Central memory CD8-positive, alpha-beta T cell (primary cell): ENCODE data around the gene AGPAT2.
A peak's percentile ranks its signal among the peaks of the same experiment; 100 is the strongest.

Experiments used
- ATAC-seq: fragments of 150-1000 bp; cut with Tn5 transposase; replicated peaks from 2 replicates; pipeline ENCODE4 v1.10.0; 2022; ENCODE audit warnings: mild to moderate bottlenecking, moderate FRiP score, moderate number of reproducible peaks; ENCODE audit not compliant: poor library complexity, severe bottlenecking; ENCODE audit errors: extremely low read depth
- DNase-seq, 2 donors: peaks; one replicate each; pipeline ENCODE4 v3.0.0; 2021; ENCODE audit warnings: low spot score in 2 of 2
- H3K27ac Mint-ChIP-seq: one replicate; pipeline ENCODE4 v1.8.0; 2022; ENCODE audit warnings: low read depth, mild to moderate bottlenecking, moderate library complexity, mixed read lengths
- H3K27me3 Mint-ChIP-seq: one replicate; pipeline ENCODE4 v1.8.0; 2022; ENCODE audit warnings: mixed read lengths
- H3K36me3 Mint-ChIP-seq: one replicate; pipeline ENCODE4 v1.8.0; 2022; ENCODE audit warnings: mild to moderate bottlenecking, moderate library complexity, mixed read lengths; ENCODE audit not compliant: insufficient read depth
- H3K4me1 Mint-ChIP-seq: one replicate; pipeline ENCODE4 v1.8.0; 2022; ENCODE audit warnings: mixed read lengths
- H3K4me3 Mint-ChIP-seq: one replicate; pipeline ENCODE4 v1.8.0; 2022; ENCODE audit warnings: mild to moderate bottlenecking, moderate library complexity, mixed read lengths
- H3K9me3 Mint-ChIP-seq: one replicate; pipeline ENCODE4 v1.8.0; 2022; ENCODE audit warnings: mixed read lengths

The AGPAT2 gene

GRCh38 chr9:136686794-136687711 lies at the start of gene AGPAT2:
TSS of gene AGPAT2 (minus strand) at chr9:136687457. CDS start at chr9:136687357, 100 bp downstream.
- DNase-seq: no peak

GRCh38 chr9:136735812-136736480 lies 48.7 kb upstream of the AGPAT2 start:
- Mint-ChIP-seq H3K27me3 (no peaks in the 10 kb centered on the region), H3K36me3 (no peaks in the 10 kb centered on the region), H3K27ac (no peak overlapping the region), H3K9me3 (no peaks in the 10 kb centered on the region), H3K4me1 (no peaks in the 10 kb centered on the region), H3K4me3 (no peak overlapping the region)
- DNase-seq (no peak), ATAC-seq (no peak)

More at GRCh38 chr9:136686794-136687711, at the start of gene AGPAT2:
- no peaks in the 10 kb centered on the region for H3K9me3 Mint-ChIP-seq
- peak; percentile 71 for ATAC-seq
- no peaks in the 10 kb centered on the region for H3K27me3 Mint-ChIP-seq
- H3K27ac Mint-ChIP-seq: no peak within 1 kb of the TSS
- no peaks in the 10 kb centered on the region for H3K36me3 Mint-ChIP-seq
- H3K4me3 Mint-ChIP-seq: peak within 1 kb of the TSS; percentile 68
- no peaks in the 10 kb centered on the region for H3K4me1 Mint-ChIP-seq

GRCh38 chr9:136734837-136735496 lies 47.7 kb upstream of the AGPAT2 start:
- H3K36me3 Mint-ChIP-seq: peaks cover 2% of the 10 kb centered on the region
- H3K4me3 Mint-ChIP-seq: no peak overlapping the region
- DNase-seq: no peak
- H3K4me1 Mint-ChIP-seq: no peaks in the 10 kb centered on the region
- no peak overlapping the region for H3K27ac Mint-ChIP-seq
- ATAC-seq: no peak
- no peaks in the 10 kb centered on the region for H3K27me3 Mint-ChIP-seq
- no peaks in the 10 kb centered on the region for H3K9me3 Mint-ChIP-seq

GRCh38 chr9:136733611-136734010 lies 46.4 kb upstream of the AGPAT2 start:
- Mint-ChIP-seq H3K4me1 (peaks cover 6% of the 10 kb centered on the region), H3K27ac (no peak overlapping the region), H3K27me3 (no peaks in the 10 kb centered on the region), H3K4me3 (no peak overlapping the region), H3K9me3 (no peaks in the 10 kb centered on the region), H3K36me3 (peaks cover 9% of the 10 kb centered on the region)
- DNase-seq (no peak), ATAC-seq (no peak)

GRCh38 chr9:136732444-136733178 lies 45.4 kb upstream of the AGPAT2 start:
- DNase-seq (no peak), ATAC-seq (no peak)
- peaks cover 16% of the 10 kb centered on the region for H3K36me3 Mint-ChIP-seq
- no peak overlapping the region for H3K4me3 Mint-ChIP-seq
- H3K27ac Mint-ChIP-seq: no peak overlapping the region
- H3K4me1 Mint-ChIP-seq: peaks cover 6% of the 10 kb centered on the region
- H3K9me3 Mint-ChIP-seq: no peaks in the 10 kb centered on the region
- no peaks in the 10 kb centered on the region for H3K27me3 Mint-ChIP-seq

GRCh38 chr9:136729926-136730325 lies 42.7 kb upstream of the AGPAT2 start:
- no peak overlapping the region for H3K27ac Mint-ChIP-seq
- H3K36me3 Mint-ChIP-seq: peaks cover 38% of the 10 kb centered on the region
- H3K9me3 Mint-ChIP-seq: no peaks in the 10 kb centered on the region
- ATAC-seq (no peak), DNase-seq (no peak)
- H3K4me3 Mint-ChIP-seq: no peak overlapping the region
- H3K27me3 Mint-ChIP-seq: no peaks in the 10 kb centered on the region
- H3K4me1 Mint-ChIP-seq: peaks cover 16% of the 10 kb centered on the region

- no peak for ATAC-seq
- no peak overlapping the region for H3K27ac Mint-ChIP-seq
- no peaks in the 10 kb centered on the region for H3K27me3 Mint-ChIP-seq
Observed at GRCh38 chr9:136729144-136729543, 41.9 kb upstream of the AGPAT2 start.

GRCh38 chr9:136728548-136729123 lies 41.4 kb upstream of the AGPAT2 start:
- no peak for DNase-seq

More at GRCh38 chr9:136729144-136729543, 41.9 kb upstream of the AGPAT2 start:
- no peaks in the 10 kb centered on the region for H3K9me3 Mint-ChIP-seq
- H3K4me1 Mint-ChIP-seq: peaks cover 20% of the 10 kb centered on the region
- H3K4me3 Mint-ChIP-seq: peak overlapping the region; percentile 37
- peaks cover 45% of the 10 kb centered on the region for H3K36me3 Mint-ChIP-seq
- no peak for DNase-seq

GRCh38 chr9:136728080-136728547 lies 40.9 kb upstream of the AGPAT2 start:
- ATAC-seq: peak; percentile 68
- peak; percentile 87 to 92 for DNase-seq
- no peaks in the 10 kb centered on the region for H3K27me3 Mint-ChIP-seq
- peak overlapping the region; percentile 94 for H3K4me3 Mint-ChIP-seq
- no peaks in the 10 kb centered on the region for H3K9me3 Mint-ChIP-seq
- H3K27ac Mint-ChIP-seq: peak overlapping the region; percentile 87
- peaks cover 54% of the 10 kb centered on the region for H3K36me3 Mint-ChIP-seq
- H3K4me1 Mint-ChIP-seq: peaks cover 23% of the 10 kb centered on the region

More at GRCh38 chr9:136728548-136729123, 41.4 kb upstream of the AGPAT2 start:
- Mint-ChIP-seq H3K4me1 (peaks cover 23% of the 10 kb centered on the region), H3K4me3 (peak overlapping the region; percentile 94), H3K9me3 (no peaks in the 10 kb centered on the region), H3K27ac (no peak overlapping the region), H3K36me3 (peaks cover 51% of the 10 kb centered on the region), H3K27me3 (no peaks in the 10 kb centered on the region)
- ATAC-seq: no peak

GRCh38 chr9:136726631-136727191 lies 39.5 kb upstream of the AGPAT2 start:
- H3K27me3 Mint-ChIP-seq: no peaks in the 10 kb centered on the region
- no peaks in the 10 kb centered on the region for H3K9me3 Mint-ChIP-seq
- peak overlapping the region; percentile 94 for H3K4me3 Mint-ChIP-seq
- peak overlapping the region; percentile 87 for H3K27ac Mint-ChIP-seq
- peaks cover 23% of the 10 kb centered on the region for H3K4me1 Mint-ChIP-seq
- peaks cover 54% of the 10 kb centered on the region for H3K36me3 Mint-ChIP-seq
- ATAC-seq (peak; percentile 61), DNase-seq (peak in 1 of 2 donors; percentile 44)

- ATAC-seq (no peak), DNase-seq (no peak)
- Mint-ChIP-seq H3K9me3 (no peaks in the 10 kb centered on the region), H3K27ac (peak overlapping the region; percentile 87), H3K4me3 (peak overlapping the region; percentile 94), H3K36me3 (peaks cover 54% of the 10 kb centered on the region), H3K4me1 (peaks cover 23% of the 10 kb centered on the region), H3K27me3 (no peaks in the 10 kb centered on the region)
Observed at GRCh38 chr9:136726118-136726517, 38.9 kb upstream of the AGPAT2 start.
